GM19099 (cell line): ENCODE results near the gene FAM219A.

ENCODE experiments used
- POLR2A ChIP-seq: IDR thresholded peaks from 3 replicates; pipeline ENCODE4 v1.6.1; 2011; ENCODE audit warnings: low read depth; ENCODE audit not compliant: insufficient read length; ENCODE audit errors: extremely low read depth

The FAM219A gene

GRCh38 chr9:34458013-34458958 is at the start of gene FAM219A, which contains the start of gene DNAI1:
Gene FAM219A, minus strand, starts transcription at chr9:34458570. Its CDS starts 307 bp downstream, at chr9:34458263.
Gene DNAI1, plus strand, starts transcription at chr9:34458805. Its CDS starts 201 bp downstream, at chr9:34459006.
- peak; percentile 74 for TF ChIP-seq POLR2A

DNA sequence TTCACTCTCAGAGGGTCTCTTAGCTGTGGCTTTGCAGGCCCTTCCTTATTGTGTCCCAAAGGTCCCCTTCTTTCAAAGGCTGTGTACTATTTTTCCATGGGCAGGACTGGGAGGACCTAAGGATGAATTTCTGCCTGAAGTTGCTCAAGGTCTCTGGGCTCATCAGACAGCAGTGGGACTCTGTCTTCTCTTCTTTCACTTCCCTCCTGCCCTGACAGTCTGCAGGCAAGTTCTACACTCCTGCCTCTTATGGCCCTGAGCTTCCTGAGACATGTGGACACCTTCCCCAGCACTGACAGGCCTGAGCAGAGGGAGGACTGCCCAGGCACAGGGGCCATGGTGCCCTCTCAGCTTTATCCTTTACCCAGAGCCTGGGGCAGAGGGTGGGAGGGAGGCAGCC is 49.6 kb upstream of the FAM219A start:
- no peak for TF ChIP-seq POLR2A

- TF ChIP-seq POLR2A = no peak
These were observed 49.2 kb upstream of the FAM219A start for GRCh38 chr9:34507556-34507955.

DNA sequence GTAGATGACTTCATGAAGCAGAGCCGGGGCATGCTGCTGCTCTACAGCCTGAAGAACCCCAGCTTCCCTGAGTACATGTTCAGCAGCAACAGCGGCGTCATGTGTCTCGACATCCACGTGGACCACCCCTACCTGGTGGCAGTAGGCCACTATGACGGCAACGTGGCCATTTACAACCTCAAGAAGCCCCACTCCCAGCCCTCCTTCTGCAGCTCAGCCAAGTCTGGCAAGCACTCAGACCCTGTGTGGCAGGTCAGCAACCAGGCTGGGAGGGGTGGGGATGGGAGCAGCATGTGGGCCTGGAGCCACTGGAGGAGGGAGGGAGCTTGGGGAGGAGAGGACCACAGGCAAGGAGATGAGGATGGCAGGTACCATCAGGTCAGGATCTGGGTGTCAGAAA is 48.3 kb upstream of the FAM219A start:
- no peak for TF ChIP-seq POLR2A

DNA sequence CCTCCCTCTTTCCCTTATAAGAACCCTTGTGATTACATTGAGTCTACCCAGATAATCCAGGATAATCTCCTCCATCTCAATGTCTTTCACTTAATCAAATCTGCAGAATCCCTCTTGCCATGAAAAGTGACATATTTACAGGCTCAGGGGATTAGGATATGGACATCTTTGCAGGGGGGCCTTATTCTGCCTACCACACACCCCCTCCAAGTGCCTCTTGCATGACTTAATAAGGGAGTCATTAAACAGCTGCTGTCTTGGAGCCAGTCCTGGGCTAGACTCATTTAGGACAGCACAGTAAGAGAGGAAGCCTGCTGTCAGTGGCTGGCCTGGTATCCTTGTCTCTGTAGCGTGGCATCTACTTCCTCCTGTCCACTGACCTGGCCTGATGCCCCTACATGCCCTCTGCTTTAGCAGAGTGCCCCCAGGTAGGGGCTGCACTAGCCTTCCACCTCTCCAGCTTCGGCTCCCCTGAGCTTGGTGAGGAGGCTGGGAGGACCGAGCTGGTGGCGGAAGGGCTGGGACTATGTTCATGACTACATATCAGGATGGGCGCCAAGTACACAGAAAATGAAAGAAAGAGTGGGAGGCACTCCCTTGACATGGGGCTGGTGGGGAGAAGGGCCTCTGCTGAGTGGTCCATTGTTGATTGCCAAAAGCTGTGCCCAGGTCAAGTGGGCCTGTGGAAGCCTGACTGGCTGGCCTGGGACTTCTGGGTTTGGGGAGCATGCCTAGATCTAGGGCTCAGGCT is 47.2 kb upstream of the FAM219A start:
- no peak for TF ChIP-seq POLR2A

- no peak for TF ChIP-seq POLR2A
These were observed 45.0 kb upstream of the FAM219A start for GRCh38 chr9:34503406-34503805.

DNA sequence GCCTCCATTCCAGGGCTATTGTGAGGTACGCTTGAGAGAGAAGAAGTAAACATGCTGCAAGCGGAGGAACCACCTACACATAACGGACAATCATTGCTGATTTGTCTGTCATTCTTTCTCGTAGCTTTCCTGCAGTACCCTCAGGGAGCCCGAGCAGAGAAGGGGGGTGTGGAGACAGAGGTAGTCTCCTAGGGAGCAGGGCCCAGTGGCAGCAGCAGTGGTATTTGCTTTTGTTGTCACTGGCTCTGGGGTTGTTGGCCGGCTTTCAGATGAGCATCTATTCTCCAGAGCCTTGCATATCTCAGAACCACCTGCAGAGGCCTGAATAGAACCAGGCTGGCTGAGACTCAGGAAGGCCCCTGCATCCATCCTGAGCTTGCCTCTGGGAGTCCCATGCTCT is 44.5 kb upstream of the FAM219A start:
- no peak for TF ChIP-seq POLR2A

DNA sequence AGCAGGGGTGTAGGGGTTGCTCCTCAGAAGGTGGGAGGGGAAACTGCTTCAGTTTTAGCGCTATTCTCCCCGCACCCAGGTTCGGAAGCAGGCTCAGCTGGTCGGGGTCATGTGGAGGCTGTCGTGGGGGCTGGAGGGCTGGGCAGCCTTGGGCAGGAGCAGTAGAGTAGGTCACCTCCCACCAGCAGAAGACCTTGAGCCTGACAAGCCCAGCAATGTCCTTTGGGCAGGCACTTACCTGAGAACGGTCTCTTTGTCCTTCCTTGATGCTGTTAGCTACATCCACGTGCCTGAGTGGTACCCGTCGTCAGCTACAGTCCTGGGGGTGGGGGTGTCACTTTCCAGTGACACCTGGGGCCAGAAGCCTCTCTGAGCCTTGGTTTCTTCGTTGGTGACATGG is 44.1 kb upstream of the FAM219A start:
- no peak for TF ChIP-seq POLR2A

DNA sequence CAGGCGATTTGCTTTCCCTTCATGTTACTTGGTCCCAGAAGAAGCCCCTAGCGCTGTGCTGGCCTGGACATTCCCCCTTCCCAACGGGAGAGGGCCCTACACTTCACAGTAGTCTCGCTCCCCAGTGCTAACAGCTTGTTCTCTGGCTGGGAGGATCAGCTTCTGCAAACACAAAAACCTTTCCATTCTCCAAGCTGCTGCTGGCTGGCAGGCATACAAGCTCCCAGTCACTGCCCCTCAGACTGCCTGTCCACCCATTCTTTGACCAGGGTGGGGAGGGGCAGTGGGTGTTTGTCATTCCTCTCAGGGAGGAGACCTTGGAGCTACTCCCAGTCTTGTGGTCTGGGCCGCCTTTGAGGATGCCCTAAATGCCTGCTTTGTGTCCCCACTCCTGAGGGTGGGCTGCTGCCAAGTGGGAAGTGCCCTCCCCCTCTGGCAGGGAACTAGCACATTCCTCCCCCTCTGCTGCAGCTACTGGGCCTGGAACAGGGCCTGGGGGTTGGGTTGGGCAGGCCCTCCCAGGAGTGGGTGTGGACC is 43.6 kb upstream of the FAM219A start:
- TF ChIP-seq POLR2A = no peak

- TF ChIP-seq POLR2A = no peak
These were observed 43.0 kb upstream of the FAM219A start for GRCh38 chr9:34501372-34501771.

DNA sequence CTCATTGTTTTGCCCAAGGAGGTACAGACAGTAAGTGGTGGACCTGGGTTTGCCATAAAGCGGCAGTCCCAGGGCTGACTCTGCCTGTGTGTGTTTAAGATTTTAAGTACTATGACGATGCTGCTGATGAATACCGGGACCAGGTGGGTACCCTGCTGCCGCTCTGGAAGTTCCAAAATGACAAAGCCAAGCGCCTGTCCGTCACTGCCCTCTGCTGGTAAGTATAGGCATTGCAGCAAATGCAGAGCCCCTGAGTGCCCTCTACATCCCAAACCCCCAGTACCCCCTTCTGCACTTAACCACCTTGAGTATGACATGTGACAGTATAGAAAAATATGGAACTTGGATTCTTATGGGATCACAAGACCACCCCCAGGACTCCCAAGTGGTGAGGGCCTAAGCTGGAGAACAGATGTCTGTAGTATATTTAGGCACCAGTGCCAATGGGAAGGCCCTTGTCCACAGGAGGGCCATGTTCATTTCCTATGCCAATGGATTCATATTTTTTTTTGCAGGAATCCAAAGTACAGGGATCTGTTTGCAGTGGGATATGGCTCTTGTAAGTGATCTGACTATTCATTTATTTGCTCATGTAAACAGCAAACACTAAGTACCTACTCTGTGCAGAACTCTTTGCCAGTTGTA is 42.4 kb upstream of the FAM219A start:
- TF ChIP-seq POLR2A = no peak

DNA sequence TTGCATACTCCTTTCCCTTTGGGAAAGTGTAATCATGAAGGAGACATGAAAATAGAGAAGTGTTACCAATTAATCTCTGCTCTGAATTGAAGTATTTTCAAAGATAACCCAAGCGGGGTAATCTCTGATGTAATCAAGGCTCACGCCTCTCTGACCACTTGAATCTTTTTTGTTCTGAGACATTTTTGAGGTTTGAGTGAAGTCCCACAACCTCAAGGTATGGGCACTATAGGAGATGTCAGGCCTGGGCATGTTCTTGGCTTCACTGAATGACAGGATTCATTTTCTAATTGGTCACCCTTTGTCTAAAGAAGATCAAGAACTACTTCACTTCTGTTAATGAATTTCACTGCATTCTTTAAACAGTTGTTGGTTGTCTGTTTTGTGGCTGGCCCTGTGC is 40.7 kb upstream of the FAM219A start:
- TF ChIP-seq POLR2A = no peak

DNA sequence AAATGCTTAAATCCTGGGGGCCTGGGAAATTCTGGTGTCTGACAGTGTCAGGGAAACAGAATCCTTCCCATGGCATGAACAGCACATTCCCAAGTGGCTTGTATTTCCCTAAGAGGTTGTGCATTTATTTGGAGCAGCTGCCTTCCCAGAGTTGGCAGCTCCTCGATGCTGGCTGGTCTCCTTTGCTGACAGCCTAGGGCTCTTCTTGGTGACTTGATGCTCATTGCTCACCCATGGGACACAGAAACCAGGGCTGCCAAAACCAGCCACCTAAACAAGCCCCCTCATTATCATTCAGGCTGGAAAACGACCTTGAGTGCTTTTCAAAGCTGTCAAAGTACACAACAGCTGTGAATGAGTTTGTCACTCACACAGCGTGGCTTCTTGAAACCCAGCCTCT is 40.2 kb upstream of the FAM219A start:
- no peak for TF ChIP-seq POLR2A

DNA sequence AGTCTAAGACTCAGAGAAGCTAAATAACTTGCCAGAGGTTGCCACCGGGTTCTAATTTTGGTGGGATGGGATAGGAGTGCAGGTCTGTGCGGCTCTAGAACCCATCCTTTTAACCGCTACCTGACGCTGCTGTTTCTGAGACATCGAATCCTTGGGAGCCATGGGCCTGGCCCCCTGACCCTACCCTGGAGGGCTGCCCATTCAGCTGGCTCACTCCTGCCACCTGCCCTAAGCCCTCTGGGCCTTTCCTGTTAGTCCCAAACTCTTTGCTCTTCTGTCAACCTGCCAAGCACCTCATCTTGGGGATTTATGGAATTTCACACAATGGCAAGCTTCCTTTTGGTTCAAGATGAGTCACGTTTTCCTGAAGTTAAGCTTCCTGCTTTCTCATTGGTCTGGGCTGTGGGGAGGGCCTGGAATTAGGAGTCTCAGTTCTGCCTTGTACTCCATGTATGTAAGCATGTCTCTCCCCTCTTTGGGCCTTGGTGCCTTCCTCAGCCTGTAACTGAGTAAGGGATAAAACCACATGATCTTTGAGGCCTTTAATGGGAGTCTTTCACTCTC is 37.9 kb upstream of the FAM219A start:
- no peak for TF ChIP-seq POLR2A

DNA sequence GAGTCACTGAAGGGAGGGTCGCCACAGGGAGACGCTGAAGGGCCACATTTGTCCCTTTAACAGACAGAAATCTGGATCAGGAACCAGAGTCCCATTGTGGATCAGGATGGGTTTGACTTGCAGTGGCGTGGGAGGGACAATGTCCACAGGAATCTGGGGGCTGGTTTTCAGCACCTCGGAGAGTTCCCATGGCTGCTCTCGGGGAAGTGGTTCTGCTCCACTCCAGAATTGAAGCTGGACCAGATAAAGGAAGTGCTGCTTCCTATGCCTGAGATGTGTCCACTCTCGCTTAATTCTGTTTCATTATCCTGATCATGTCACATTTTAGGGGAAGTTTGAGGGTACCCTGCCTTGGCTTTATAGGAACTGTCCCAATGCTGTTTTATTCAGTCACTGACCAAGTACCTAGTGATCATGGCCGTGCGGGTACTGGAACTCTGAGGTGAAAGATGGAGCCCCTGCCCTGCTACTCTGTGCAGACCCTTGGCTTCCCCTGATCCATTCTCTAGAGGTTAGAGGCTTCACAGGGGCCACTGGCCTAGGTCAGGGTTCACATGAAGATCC is 35.7 kb upstream of the FAM219A start:
- no peak for TF ChIP-seq POLR2A

- TF ChIP-seq POLR2A = no peak
These were observed 33.7 kb upstream of the FAM219A start for GRCh38 chr9:34492051-34492450.
